Kasumi-1 (cell line): Measurements from ENCODE around the gene USP36.

Source experiments
- DNase-seq, 2 experiments: peaks; one replicate each; lab custom pipeline; 2025; lab: John Stamatoyannopoulos, UW

Gene USP36

GRCh38 chr17:78815696-78816095 is 24.9 kb downstream of the USP36 start:
- DNase-seq: no peak

DNA sequence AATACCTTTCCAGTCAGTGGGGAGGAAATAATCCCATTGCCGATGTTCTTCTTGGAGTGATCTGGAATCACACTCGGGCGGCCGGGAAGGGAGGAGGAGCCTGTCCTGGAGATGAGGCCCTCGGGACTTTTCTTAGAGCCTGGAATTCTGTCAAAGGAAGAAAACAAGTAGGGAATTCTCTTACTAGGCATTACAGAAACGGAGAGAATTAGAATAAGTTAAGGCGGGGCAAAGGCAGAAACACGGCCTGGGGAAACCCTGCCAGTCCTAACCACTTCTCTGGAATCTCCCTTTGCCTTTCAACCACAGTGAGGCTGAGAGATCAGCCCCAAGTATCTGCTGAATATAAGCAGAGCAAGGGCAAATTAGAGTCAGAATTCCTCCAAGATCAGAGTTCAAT is 27.8 kb downstream of the USP36 start:
- DNase-seq: no peak

GRCh38 chr17:78808163-78808562 is 32.5 kb downstream of the USP36 start:
- DNase-seq: no peak

DNA sequence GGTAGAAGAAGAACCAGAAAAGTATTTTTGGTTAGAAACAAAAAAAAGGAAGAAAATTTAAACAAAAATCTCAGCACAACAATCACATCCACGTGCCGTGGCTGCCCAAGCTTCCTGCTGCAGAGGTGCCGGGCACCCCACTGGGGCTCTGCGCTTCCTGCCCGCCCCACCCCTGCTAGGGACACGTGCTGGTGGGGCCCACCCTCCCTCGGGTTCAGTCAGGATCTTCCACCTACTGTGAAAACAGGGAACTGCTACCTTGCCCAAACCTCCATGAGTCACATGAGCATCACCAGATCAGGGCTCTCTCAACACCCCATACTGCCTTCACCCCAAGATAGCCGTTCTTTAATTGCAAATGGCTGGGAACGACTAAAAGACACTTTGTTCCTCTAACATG is 34.2 kb downstream of the USP36 start:
- DNase-seq: peak; percentile 8 to 42

GRCh38 chr17:78805301-78805700 is 35.3 kb downstream of the USP36 start:
- peak in 1 of 2 experiments; percentile 20 for DNase-seq

GRCh38 chr17:78804777-78805176 is 35.8 kb downstream of the USP36 start:
- DNase-seq: no peak

DNA sequence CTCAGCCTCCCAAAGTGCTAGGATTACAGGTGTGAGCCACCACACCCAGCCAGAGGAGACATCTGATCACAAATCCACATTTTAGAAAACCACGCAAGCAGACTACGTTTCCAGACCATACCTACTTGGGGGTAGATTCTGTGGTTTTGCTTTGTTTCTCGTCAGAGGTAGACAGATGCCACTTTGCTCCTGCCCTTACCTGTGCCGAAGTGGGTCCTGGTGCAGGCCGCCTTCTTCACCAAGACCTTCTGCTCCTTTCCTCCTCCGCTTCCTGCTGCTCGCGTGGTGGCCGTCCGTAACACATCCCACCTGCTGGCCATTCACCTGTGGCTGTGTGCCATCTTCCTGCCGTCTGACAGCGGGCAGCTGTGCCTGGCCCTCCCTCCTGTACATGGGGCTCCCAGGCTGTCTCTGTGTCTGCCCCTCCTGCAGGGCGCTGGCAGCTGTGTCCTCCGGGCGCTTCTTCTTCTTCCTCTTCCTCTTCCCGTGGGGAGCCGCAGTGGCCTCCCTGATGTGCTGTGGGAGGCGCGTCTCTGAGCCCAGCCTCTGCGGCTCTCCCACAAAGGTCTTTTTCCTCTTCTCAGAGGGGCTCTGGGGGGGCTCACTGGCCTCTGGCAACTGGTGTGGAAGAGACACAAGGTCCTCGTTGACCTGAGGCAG is 37.3 kb downstream of the USP36 start:
- DNase-seq: peak; percentile 82 to 83

DNA sequence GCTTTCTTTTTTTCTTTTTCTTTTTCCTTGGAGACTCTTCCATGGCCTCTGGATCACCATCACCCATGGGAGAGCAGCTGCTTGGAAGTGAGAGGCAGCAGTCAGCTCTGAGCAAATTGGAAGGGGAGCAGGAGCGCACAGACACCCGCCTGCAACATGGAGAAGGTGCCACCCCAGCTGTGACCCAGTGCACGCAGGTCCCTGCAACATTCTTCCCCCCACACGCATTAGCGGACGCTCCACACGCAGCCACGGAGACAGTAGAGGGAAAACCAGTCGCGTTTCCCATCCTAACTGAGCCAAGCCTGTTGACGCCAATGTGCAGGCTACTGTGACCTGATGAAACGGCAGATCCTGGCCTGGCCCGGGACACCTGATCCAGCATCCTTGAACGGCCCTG is 38.2 kb downstream of the USP36 start:
- no peak for DNase-seq

GRCh38 chr17:78802008-78802407 is 38.6 kb downstream of the USP36 start:
- no peak for DNase-seq

GRCh38 chr17:78800132-78800931 is 40.3 kb downstream of the USP36 start:
- no peak for DNase-seq

GRCh38 chr17:78798695-78799559 is 41.7 kb downstream of the USP36 start:
- DNase-seq: peak; percentile 16 to 35

GRCh38 chr17:78797691-78798585 is 42.7 kb downstream of the USP36 start:
- no peak for DNase-seq

DNA sequence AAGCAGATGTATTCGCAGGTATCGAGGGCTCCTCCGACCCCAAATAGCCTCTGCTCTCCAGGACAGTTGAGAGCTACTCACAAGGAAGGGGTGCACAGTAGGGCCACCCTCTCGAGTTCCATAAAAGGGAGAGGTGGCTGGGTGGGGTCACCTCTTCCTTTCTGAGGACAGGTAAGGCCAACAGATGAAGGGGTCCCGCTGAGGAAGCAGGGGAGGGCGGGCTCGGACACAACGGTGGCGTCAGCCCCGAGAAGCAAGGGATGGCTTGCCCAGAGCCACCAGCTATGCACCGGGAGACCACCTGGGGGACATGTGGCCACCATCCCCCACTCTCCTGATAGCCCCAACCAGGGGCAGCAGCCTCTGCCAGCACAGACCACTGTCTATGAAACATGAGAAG is 43.4 kb downstream of the USP36 start:
- no peak for DNase-seq

DNA sequence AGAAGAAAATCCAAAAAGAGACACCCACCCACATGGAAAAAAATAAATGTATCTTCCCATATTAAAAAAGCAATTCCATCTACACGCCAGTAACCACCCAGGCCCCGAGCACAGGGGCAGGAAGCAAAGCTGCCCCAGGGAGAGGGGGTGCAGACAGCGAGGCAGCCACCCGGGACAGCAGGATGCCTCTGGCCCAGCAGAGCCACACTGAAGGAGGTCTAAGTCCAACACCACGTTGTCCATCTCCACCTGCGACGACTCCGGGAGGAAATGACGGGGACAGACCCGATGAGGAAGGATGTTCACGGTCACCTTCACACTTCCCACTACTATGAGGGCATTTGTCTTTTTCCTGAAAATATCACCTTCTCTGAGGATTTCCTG is 44.1 kb downstream of the USP36 start:
- no peak for DNase-seq

DNA sequence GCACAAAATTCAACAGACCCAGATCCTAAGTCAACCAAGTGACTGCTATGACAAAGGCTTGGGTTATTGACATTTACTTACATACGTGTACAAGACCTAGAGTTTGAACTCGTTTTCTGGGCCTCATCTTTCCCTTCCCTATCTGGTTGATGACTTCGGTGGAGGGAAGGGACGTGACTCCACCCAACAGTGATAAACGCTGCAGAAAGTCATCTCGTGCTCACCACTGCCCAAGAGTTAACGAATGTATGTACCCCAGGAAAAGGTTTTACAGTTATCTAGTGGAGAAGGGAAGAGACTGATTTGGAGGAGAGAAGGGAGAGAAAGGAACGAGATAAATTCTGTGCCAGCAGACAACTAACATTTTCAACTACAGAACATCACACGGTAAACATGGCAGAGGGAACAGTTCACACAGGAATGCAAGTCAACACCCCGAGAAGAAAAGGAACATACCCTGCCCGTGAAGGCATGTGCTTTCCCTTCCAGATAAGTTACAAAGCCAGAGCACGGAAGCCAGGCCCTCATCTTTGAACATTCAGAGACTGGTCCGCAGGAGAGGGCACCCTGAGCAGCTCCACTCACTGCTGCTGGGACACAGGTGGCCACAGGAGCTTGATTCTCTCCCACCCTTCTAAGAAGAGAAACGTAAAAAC is 44.6 kb downstream of the USP36 start:
- DNase-seq: no peak

GRCh38 chr17:78794864-78795640 is 45.6 kb downstream of the USP36 start:
- DNase-seq: no peak

GRCh38 chr17:78794399-78794798 is 46.2 kb downstream of the USP36 start:
- DNase-seq: no peak

- DNase-seq: no peak
These were observed 46.6 kb downstream of the USP36 start for GRCh38 chr17:78793968-78794367.

- DNase-seq: no peak
These were observed 47.2 kb downstream of the USP36 start for GRCh38 chr17:78793415-78793814.
